Measurements from ENCODE around the gene PRR19.

PRR19 gene

DNA sequence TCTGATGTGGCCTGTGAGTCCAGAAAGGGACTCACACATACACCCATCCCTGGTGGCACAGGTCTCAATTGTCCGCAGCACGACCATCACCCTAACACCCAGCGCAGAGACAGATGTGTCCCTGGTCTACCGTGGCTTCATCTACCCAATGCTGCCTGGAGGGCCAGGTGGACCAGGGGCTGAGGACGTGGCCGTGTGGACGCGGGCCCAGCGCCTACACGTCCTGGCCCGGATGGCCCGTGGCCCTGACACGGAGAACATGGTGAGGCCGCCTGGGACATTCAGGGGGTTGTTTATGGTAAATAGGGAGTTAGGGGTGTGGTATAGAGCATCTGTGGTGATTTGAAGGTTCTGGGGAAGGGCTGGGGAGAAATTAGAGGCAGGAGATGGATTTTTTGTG lies 46.3 kb downstream of the PRR19 start:
- no peaks in the 10 kb centered on the region for H3F3A ChIP-seq (ENCODE audit: low read depth)
- no peaks in the 10 kb centered on the region for H3K27me3 ChIP-seq (ENCODE audit: insufficient read depth, low read length, poor library complexity, severe bottlenecking)
- no peak overlapping the region for H3K4me3 ChIP-seq (ENCODE audit: low read length, poor library complexity, severe bottlenecking)
- H3K79me2 ChIP-seq (ENCODE audit: insufficient read depth, low read length) = no peaks in the 10 kb centered on the region
- TF ChIP-seq EZH2phosphoT487 (IDR thresholded peaks at IDR 0.05; ENCODE audit: borderline replicate concordance) = no peak
- TF ChIP-seq, protein P1, sequence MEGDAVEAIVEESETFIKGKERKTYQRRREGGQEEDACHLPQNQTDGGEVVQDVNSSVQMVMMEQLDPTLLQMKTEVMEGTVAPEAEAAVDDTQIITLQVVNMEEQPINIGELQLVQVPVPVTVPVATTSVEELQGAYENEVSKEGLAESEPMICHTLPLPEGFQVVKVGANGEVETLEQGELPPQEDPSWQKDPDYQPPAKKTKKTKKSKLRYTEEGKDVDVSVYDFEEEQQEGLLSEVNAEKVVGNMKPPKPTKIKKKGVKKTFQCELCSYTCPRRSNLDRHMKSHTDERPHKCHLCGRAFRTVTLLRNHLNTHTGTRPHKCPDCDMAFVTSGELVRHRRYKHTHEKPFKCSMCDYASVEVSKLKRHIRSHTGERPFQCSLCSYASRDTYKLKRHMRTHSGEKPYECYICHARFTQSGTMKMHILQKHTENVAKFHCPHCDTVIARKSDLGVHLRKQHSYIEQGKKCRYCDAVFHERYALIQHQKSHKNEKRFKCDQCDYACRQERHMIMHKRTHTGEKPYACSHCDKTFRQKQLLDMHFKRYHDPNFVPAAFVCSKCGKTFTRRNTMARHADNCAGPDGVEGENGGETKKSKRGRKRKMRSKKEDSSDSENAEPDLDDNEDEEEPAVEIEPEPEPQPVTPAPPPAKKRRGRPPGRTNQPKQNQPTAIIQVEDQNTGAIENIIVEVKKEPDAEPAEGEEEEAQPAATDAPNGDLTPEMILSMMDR (conservative IDR thresholded peaks at IDR 0.05; ENCODE audit: low read length) = no peak
- H3K4me1 ChIP-seq (ENCODE audit: insufficient read depth, low read length, poor library complexity, severe bottlenecking) = no peaks in the 10 kb centered on the region
- H2AFZ ChIP-seq (ENCODE audit: low read length) = no peak overlapping the region
- no peaks in the 10 kb centered on the region for H3K9me3 ChIP-seq (ENCODE audit: insufficient read depth, low read depth, low read length)
- peaks cover 7% of the 10 kb centered on the region; the same call in 1 of the 2 replicates for H3K36me3 ChIP-seq (ENCODE audit: insufficient read depth, low read length)
- no peak overlapping the region for H3K4me2 ChIP-seq (ENCODE audit: low read depth, low read length, poor library complexity, severe bottlenecking)
- H4K20me1 ChIP-seq (ENCODE audit: insufficient read depth, low read length, poor library complexity, severe bottlenecking) = no peaks in the 10 kb centered on the region
- no peaks in the 10 kb centered on the region for H3K9me2 ChIP-seq (replicated peaks; ENCODE audit: low read depth, low read length)
- no peak overlapping the region for H3K9ac ChIP-seq (ENCODE audit: low read depth, low read length, poor library complexity, severe bottlenecking)

DNA sequence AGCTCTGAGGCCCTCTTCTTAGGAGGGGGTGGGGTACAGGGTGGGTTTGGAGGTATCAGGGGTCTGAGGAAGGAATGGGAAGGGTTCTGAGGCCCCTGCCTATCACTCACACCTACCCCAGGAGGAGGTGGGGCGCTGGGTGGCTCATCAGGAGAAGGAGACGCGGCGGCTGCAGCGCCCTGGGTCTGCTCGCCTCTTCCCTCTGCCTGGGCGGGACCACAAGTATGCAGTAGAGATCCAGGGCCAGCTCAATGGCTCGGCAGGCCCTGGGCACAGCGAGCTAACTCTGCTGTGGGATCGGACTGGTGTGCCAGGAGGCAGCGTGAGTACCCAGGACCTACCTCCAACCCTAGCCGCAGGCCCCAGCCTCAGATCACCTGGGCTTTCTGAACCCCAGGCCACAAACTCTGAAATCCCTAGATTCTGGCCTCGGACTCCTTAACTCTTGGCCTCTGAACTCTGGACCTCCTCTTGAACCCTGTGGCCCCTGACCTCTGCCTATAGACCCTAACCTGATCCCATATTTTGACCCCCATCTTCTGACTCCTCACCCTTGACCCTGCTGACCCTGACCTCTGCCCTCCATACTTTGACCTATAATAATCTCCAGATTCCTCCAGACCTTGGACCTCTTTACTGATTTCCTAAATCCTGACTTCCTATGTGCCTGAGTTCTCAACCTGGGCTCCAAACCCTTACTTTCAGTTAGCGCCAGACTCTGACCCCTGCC lies 47.6 kb downstream of the PRR19 start:
- Histone ChIP-seq H4K20me1 (ENCODE audit: insufficient read depth, low read length, poor library complexity, severe bottlenecking) (no peaks in the 10 kb centered on the region), H3K4me1 (ENCODE audit: insufficient read depth, low read length, poor library complexity, severe bottlenecking) (no peaks in the 10 kb centered on the region), H3K27me3 (ENCODE audit: insufficient read depth, low read length, poor library complexity, severe bottlenecking) (no peaks in the 10 kb centered on the region), H2AFZ (ENCODE audit: low read length) (no peak overlapping the region), H3F3A (ENCODE audit: low read depth) (no peaks in the 10 kb centered on the region), H3K4me3 (ENCODE audit: low read length, poor library complexity, severe bottlenecking) (no peak overlapping the region), H3K9me3 (ENCODE audit: insufficient read depth, low read depth, low read length) (no peaks in the 10 kb centered on the region), H3K79me2 (ENCODE audit: insufficient read depth, low read length) (no peaks in the 10 kb centered on the region), H3K9ac (ENCODE audit: low read depth, low read length, poor library complexity, severe bottlenecking) (no peak overlapping the region), H3K36me3 (ENCODE audit: insufficient read depth, low read length) (peaks cover 7% of the 10 kb centered on the region; the same call in 1 of the 2 replicates), H3K4me2 (ENCODE audit: low read depth, low read length, poor library complexity, severe bottlenecking) (no peak overlapping the region), H3K9me2 (replicated peaks; ENCODE audit: low read depth, low read length) (no peaks in the 10 kb centered on the region)
- TF ChIP-seq EZH2phosphoT487 (IDR thresholded peaks at IDR 0.05; ENCODE audit: borderline replicate concordance) = no peak

DNA sequence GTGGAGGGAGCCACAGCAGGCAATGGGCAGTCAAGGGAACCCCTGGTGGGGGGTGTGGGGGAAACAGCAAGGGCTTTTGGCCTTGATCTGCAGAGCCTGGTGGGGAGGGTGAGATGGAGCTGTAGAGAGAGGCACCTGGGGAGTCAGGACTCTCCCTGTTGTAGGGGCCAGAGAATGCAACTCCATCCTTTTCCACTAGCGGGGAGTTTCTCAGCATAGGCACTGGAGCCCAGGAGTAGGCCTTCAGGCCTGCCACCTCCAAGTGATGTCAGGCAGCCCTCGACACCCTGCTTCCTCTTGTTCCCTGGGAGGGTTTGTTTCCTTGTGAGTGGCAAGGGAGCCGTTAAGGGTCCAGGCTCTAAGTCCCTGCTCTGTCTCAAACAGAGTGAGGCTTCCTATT lies 48.5 kb downstream of the PRR19 start:
- H3K79me2 ChIP-seq (ENCODE audit: insufficient read depth, low read length) = no peaks in the 10 kb centered on the region

More for the DNA sequence above, 48.5 kb downstream of the PRR19 start:
- H3K27me3 ChIP-seq (ENCODE audit: insufficient read depth, low read length, poor library complexity, severe bottlenecking) = no peaks in the 10 kb centered on the region
- H3K9ac ChIP-seq (ENCODE audit: low read depth, low read length, poor library complexity, severe bottlenecking) = no peak overlapping the region
- TF ChIP-seq EZH2phosphoT487 (IDR thresholded peaks at IDR 0.05; ENCODE audit: borderline replicate concordance) = no peak
- TF ChIP-seq, protein P1 (conservative IDR thresholded peaks at IDR 0.05; ENCODE audit: low read length) = no peak
- no peak overlapping the region for H2AFZ ChIP-seq (ENCODE audit: low read length)
- H4K20me1 ChIP-seq (ENCODE audit: insufficient read depth, low read length, poor library complexity, severe bottlenecking) = no peaks in the 10 kb centered on the region
- no peaks in the 10 kb centered on the region for H3F3A ChIP-seq (ENCODE audit: low read depth)
- H3K4me2 ChIP-seq (ENCODE audit: low read depth, low read length, poor library complexity, severe bottlenecking) = no peak overlapping the region
- no peaks in the 10 kb centered on the region for H3K4me1 ChIP-seq (ENCODE audit: insufficient read depth, low read length, poor library complexity, severe bottlenecking)
- H3K4me3 ChIP-seq (ENCODE audit: low read length, poor library complexity, severe bottlenecking) = no peak overlapping the region
- peaks cover 4% of the 10 kb centered on the region; the same call in 1 of the 2 replicates for H3K36me3 ChIP-seq (ENCODE audit: insufficient read depth, low read length)
- H3K9me2 ChIP-seq (replicated peaks; ENCODE audit: low read depth, low read length) = no peaks in the 10 kb centered on the region
- H3K9me3 ChIP-seq (ENCODE audit: insufficient read depth, low read depth, low read length) = no peaks in the 10 kb centered on the region
